C4-2B (cell line): ENCODE results near the gene VEPH1.

Source experiments
- H3K27ac ChIP-seq: fragments of 450-650 bp; 2 replicates; pipeline ENCODE4 v1.5.1; 2017
- ZFX ChIP-seq: fragments of 450-650 bp; IDR thresholded peaks from 2 replicates; pipeline ENCODE4 v1.6.1; 2017
- TF ChIP-seq, protein P1 (sequence below): fragments of 450-650 bp; conservative IDR thresholded peaks from 2 replicates; pipeline ENCODE4 v1.5.1; 2017; ENCODE audit warnings: mild to moderate bottlenecking

Gene VEPH1

DNA sequence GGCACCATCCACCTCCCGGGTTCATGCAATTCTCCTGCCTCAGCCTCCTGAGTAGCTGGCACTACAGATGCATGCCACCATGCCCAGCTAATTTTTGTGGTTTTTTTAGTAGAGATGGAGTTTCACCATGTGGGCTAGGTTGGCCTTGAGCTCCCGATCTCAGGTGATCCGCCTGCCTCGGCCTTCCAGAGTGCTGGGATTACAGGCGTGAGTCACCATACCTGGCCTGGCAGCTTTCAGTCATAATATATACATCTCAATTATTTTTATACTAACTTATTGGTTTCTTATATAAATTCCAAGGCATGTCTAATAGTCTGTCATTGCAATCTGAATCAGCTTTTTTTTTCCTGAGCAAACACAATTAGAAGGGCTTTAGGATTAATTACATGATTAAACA, 269.3 kb downstream of the VEPH1 start:
- TF ChIP-seq ZFX, result no peak
- no peak overlapping the region for H3K27ac ChIP-seq

DNA sequence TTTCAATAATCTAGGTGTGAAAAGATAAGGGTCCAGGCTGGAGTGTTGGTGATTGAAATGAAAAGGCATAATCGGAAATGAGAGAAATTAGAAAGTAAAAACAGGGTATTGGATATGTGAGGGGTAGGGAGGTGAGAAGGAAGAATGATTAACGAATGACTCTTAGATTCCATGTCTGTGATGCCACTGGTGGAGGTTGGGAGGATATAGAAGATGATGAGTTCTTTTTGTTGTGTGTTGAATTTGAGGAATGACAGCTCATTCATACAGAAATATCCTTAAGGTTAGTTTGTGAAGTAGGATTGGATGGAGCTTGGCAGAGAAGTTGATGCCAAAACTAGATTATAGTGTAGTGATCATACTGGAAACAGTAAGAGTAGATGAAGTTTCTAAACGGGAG, 271.1 kb downstream of the VEPH1 start:
- TF ChIP-seq ZFX, result no peak
- TF ChIP-seq, protein P1, sequence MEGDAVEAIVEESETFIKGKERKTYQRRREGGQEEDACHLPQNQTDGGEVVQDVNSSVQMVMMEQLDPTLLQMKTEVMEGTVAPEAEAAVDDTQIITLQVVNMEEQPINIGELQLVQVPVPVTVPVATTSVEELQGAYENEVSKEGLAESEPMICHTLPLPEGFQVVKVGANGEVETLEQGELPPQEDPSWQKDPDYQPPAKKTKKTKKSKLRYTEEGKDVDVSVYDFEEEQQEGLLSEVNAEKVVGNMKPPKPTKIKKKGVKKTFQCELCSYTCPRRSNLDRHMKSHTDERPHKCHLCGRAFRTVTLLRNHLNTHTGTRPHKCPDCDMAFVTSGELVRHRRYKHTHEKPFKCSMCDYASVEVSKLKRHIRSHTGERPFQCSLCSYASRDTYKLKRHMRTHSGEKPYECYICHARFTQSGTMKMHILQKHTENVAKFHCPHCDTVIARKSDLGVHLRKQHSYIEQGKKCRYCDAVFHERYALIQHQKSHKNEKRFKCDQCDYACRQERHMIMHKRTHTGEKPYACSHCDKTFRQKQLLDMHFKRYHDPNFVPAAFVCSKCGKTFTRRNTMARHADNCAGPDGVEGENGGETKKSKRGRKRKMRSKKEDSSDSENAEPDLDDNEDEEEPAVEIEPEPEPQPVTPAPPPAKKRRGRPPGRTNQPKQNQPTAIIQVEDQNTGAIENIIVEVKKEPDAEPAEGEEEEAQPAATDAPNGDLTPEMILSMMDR, result no peak
- H3K27ac ChIP-seq, result no peak overlapping the region

DNA sequence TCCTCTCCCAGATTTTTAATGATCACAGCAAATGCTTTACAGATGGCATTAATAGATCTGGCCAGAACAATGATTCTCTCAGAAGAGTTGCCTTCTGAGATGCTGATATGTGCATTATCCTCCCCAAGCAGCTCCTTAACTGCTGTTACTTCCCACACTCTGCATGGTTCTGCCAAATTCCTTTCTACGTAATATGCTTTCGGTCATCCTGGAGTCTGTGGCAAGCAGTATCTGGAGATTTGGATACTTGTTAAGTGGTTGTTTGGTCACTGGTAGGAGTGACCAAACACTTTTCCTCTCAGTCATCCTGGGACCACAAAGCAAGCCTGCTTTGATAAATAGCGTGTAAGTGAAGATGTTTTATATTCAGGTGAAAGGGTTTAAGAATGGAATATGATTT, 272.1 kb downstream of the VEPH1 start:
- no peak overlapping the region for H3K27ac ChIP-seq
- no peak for TF ChIP-seq ZFX
- TF ChIP-seq, protein P1, result no peak

DNA sequence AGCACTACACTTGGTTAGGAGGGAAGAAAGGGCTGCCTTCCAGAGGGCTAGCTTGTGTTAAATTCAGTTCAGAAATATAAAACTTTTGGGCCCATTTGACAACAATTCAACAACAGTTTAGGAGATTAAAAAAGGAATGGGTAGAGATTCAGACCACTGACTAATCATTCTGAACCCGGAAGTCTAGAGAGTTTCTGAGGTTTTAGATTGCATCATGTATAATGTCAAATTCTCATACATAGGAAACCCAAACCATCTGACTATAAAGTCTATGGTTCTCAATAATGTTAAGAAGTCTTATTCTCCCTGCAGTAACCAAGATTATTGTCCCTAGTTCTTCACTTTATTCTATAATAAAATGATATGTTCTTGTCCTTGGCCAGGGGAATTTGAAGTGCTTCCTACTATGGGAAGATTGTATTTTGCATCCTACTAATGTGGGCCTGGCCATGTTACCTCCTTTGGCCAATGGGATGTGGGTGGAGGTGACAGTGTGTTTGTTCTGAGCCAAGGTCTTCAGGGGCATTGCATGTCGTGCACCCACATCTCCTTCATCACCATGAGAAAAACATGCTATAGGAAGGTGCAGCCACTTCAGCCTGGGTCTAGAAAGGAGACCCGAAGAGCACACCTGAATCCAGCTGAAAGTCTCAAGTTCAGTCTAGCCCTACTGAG, 276.9 kb downstream of the VEPH1 start:
- no peak for TF ChIP-seq ZFX
- TF ChIP-seq, protein P1, result no peak
- H3K27ac ChIP-seq, result no peak overlapping the region

DNA sequence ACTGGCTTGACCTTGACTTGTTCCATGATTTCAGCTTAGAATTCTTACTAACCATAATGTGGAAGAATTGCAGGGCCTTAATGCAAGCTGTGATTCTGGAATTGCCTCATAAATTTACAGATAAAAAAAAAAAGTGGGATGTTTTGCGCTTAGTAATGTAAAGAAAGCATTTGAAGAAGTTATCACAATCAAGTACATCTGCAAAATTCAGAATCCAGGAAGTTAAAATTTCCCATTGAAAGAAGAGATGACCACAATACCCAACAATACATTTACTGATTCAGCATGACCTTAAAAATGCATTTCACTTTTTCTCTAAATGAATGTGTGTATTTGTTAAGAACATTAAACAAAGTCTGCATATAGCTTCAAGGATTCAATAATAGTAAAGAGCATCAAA, 278.2 kb downstream of the VEPH1 start:
- no peak overlapping the region for H3K27ac ChIP-seq
- TF ChIP-seq ZFX, result no peak
- TF ChIP-seq, protein P1, result no peak

DNA sequence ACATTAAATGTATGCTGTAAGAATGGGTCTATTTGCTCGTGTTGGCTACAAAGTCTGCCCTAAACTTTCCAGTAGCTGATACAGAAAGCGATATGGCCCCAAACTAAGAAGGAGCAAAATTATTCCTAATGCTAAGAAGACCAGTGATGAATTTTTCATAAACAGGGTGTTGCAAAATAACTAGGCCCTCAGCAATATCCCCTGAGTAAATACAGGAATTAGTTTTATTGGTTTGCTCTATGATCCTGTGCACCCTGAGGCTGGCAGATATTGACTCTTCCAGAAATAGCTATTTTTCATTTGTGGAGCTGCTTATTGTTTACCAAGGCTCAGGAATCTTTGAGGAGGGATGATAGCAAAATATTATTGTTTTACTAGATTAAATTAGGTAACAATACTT, 282.3 kb downstream of the VEPH1 start:
- no peak overlapping the region for H3K27ac ChIP-seq
- TF ChIP-seq ZFX, result no peak
- TF ChIP-seq, protein P1, result no peak

DNA sequence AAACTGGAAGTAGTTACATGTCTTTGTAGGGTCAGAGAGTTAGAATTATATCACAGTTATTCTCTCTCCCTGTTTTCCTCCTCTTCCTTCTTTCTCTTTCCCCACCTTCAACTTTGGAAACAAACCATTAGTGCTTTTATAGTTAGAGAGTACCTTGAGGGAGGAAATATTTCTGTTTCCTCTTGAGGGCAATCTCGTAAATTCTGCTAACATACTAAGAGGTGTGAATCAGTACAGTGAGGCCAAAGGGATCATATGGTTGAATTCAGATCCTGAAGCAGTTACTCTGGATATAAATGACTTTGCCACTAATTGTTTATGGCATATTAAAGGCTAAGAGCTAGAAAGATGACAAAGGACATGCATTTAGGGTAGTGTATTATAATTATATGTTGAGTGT, 283.0 kb downstream of the VEPH1 start:
- H3K27ac ChIP-seq, result no peak overlapping the region
- TF ChIP-seq, protein P1, result no peak
- no peak for TF ChIP-seq ZFX

DNA sequence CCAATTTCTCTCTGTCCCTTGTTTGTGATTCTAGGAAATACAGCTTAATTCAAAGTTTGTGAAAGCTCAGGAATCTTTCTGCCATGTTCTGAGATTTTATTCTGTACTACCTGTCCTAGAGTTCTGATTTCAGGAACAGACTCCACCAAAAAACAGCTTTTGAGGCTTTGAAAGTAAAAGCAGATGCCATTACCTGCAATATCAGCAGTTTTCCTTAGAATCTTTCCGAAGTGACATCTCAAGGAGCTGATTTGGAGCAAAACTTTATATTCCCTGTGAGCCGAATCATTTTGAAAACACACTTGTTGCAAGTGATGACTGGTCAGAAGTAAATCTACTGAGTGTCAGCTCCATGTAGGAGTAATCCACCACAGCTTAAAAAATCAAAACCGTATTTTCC, 284.0 kb downstream of the VEPH1 start:
- H3K27ac ChIP-seq, result no peak overlapping the region
- no peak for TF ChIP-seq ZFX
- TF ChIP-seq, protein P1, result no peak
